DND-41 (cell line): ENCODE data around the gene PRSS57.
"Not testable (repeated sequence)": the region's sequence is repeated elsewhere in the genome, so short reads cannot be mapped to it uniquely, and the experiment has no call there.

ENCODE experiments used
- CTCF ChIP-seq: IDR thresholded peaks from 2 replicates; pipeline ENCODE4 v1.5.1; 2012; ENCODE audit warnings: borderline replicate concordance, low read length, moderate library complexity, mild to moderate bottlenecking; ENCODE audit not compliant: poor library complexity, severe bottlenecking; ENCODE audit errors: extremely low read depth
- EZH2 ChIP-seq: IDR thresholded peaks from 3 replicates; pipeline ENCODE4 v1.6.1; 2012; ENCODE audit warnings: borderline replicate concordance, low read depth, mild to moderate bottlenecking, moderate library complexity, low read length, inconsistent platforms; ENCODE audit not compliant: severe bottlenecking

GRCh38 chr19:740816-741505 lies 45.7 kb upstream of the PRSS57 start:
- TF ChIP-seq CTCF, EZH2: not testable (repeated sequence)
